ENCODE results near the gene UBE2G1.
A peak's percentile ranks its signal among the peaks of the same experiment; 100 is the strongest.
"Not testable (repeated sequence)": the region's sequence is repeated elsewhere in the genome, so short reads cannot be mapped to it uniquely, and the experiment has no call there.

The UBE2G1 gene

DNA sequence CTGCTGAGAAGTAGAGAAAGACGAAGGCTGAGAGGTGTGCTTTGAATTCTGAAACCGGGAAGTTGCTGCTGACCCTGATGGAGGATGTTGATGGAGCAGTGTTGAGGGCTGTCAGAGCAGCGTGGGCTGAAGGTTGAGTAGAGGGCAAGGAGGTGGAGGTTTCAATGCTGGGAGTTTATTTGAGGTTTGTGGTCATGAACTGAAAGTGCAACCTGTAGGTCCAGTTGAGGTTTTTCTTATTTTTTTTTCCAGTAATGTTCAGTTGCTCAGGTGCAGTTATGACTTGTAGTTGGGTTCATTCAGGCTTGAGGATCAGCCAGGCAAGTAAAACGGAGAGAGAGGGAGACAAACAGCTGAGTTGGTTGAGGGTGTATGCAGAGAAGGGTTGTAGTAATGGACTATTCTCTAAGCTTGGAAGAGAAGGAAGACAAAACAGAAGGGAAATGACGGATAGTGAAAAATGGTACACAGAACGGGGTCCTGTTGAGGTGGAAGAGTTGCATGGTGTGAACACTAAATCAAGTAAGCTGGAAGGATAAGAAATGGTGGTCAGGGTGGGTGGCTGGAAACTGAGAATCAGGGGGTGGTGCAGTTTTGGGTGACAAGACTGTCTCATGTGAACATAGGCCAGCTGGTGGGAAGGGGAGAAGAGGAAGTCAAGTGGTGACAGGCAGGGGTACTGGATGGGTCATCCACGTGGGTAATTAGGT, 8.7 kb upstream of the UBE2G1 start:
- DNase-seq, result peak; percentile 77

DNA sequence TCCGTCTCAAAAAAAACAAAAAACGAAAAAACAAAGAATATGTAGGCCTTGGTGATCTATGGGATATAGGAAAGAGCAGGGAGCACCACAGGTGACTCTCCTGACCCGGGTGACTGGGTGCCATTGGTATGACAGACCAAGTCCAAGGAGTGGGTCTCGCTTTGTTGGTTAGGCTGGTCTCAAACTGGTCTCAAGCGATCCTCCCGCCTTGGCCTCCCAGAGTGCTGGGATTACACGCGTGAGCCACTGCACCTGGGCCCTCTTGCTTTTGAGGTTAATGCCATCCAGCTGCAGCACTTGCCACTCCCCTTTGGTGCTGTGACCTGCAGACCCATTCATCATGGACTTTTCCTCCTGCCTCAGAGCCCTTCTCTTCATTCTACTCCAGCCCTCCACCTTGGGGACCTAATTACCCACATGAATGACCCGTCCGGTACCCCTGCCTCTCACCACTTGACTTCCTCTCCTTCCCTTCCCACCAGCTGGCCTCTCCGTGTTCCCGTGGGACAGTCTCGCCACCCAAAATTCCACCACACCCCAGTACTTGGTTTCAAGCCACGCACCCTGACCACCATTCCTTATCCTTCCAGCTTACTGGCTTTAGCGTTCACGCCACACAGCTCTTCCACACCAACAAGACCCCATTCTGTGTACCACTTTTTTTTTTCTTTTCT, 3.2 kb upstream of the UBE2G1 start:
- no peak for DNase-seq

DNA sequence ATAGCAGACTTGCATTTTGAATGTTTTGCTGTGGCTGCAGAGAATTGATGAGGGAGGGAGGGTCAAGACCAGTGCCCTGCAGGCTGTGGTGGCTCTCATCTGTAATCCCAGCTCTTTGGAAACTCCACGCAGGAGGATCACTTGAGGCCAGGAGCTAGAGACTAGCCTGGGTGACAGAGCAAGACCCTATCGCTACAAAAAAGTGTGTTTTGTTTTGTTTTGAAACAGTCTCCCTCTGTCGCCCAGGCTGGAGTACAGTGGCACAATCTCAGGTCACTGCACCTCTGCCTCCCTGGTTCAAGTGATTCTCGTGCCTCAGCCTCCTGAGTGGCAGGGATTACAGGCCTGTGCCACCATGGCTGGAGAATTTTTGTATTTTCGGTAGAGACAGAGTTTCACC, 1.9 kb upstream of the UBE2G1 start:
- no peak for DNase-seq

DNA sequence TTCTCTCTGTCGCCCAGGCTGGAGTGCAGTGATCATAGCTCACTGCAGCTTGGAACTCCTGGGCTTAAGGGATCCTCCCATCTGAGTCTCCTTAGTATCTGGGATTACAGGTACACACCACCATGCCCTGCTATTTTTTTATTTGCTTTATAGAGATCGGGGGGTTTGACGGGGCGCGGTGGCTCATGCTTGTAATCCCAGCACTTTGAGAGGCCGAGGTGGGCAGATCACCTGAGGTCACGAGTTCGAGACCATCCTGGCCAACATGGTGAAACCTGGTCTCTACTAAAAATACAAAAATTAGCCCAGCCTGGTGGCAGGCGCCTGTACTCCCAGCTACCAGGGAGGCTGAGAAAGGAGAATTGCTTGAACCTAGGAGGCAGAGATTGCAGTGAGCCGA, 702 bp upstream of the UBE2G1 start:
- DNase-seq, result not testable (repeated sequence)

DNA sequence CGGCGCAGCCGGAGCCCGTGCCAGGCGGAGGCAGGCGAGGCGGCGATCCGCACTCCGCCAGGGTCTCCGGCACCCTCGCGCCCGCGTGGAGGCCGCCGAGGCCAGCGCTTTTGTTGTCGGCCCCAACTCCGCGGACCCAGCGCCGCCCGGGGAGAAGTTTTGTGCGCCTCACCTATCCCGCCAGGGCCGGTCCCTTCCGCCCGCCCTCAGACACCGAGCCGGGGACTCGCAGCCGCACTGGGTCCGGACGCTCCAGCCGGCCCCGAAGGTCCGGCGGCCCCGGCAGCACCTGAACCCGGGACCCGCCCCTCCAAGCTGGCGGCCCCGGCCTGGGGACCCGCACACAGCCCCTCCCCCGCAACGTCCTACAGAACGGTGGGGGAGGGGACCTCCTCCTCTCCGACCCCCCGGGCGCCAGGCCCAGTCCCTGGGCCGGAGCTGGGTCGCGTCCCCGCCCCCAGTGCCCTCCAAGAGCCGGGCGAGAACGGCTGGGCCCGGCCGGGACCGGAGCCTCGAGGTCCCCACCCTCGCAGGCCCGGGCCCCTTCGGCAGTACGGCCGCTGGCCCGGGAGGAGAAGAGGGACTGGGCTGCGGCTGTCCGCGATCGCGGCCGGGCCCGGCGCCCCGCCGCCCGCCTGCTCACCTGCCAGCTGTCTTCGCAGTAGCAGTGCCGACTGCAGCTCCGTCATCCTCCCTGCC, 698 bp downstream of the UBE2G1 start:
- DNase-seq, result peak; percentile 79

DNA sequence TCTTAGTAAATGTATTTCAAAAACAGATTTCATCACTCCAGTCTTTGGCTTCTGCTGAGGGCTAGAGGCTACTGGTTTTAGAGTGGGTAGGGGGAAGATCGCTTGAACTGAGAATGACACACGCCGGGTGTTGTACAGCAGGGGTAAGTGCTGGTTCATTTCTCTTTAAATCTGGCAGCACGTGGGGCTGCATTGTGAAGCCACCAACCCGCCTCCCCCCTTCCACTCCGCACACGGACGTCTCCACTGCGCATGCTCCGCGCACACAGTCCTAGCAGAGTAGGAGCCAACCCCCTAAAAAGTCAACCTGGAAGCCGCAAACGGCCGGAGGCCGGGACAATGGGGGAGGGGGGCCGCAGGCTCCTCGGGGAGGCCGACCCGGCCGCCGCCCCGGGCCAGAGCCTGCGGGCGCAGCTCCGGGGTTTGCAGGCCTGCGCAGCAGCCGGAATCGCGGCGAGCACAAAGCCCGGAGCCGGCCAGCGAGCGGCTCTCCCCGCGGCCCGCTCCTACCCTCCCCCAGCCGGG, 1.3 kb downstream of the UBE2G1 start:
- peak; percentile 92 for DNase-seq

DNA sequence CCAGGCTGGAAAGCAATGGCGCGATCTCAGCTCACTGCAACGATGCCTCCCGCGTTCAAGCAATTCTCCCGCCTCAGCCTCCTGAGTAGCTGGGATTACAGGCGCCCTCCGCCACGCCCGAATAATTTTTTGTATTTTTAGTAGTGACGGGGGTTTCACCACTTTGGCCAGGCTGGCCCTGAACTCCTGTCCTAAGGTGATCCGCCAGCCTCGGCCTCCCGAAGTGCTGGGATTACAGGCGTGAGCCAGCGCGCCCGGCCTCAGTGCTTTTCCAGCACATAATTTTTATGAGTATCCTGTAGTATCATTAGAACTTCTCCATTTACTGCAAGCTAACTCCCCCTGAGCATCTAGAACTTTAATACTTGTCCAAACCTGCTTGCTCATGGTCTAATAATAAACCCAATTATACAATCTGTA, 1.8 kb downstream of the UBE2G1 start:
- peak; percentile 51 for DNase-seq

DNA sequence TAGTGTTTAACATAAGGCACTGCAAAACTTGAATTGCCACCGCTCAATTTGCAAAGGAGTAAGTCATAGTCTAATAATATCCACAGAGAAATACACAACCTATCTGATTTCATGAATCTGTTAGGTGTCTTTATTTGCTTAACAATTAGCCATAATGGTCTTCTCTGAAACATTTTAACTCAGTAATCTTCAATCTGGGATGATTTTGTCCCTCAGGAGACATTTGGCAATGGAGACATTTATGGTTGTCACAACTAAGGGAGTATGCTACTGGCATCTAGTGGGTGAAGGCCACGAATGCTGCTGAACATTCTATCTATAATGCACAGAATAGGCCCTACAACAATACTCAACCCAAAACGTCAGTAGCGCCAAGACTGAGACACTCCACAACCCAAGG, 4.3 kb downstream of the UBE2G1 start:
- DNase-seq, result no peak

DNA sequence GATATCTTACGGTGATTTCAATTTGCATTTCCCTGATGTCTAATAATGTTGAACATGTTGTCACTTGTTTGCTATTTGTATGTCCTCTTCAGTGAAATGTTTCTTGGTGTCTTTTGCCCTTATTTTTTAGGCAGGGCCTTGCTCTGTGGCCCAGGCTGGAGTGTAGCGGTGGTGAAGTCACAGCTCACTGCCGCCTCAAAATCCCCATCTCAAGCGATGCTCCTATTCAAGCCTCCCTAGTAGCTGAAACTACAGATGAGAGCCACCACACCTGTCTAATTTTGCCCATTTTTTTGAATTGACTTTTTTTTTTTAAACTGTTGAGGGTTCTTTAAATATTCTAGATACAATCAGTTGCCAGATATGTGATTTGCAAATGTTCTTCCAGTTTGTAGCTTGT, 8.3 kb downstream of the UBE2G1 start:
- DNase-seq, result no peak

DNA sequence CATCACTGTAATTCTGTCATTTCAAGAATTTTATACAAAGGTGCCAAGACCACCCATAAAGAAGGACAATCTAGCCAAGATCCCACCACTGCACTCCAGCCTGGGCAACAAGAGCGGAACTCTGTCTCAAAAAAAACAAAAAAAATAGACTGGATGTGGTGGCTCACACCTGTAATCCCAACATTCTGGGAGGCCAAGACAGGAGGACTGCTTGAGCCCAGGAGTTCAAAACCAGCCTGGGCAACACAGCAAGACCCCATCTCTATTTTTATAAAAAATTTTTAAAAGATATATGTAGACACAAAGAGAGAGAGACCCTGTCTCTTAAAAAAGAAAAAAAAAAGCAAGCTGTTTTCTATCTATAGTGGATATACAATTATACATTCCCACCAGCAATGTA, 8.8 kb downstream of the UBE2G1 start:
- no peak for DNase-seq

DNA sequence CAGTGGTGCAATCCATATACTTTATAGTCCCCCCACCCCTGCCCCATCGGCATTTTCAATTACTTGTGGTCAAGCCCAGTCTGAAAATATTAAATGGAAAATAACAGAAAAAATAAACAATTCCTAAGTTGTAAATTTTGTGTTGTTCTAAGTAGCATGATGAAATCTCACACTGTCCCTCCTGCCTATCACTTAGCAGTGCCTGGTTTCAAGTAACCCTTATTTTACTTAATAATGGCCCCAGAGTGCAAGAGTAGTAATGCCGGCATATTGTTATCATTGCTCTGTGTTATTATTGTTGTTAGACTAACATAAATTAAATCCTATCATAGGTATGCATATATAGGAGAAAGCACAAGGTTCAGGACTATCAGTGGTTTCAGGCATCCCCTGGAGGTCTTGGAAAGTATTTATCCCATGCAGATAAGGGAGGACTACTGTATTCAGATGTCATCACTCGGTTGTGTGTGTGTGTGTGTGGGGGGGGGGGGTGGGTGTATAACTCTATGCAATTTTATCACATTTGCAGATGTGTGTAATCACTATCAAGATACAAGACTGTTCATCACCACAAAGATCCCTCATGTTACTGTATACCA, 9.3 kb downstream of the UBE2G1 start:
- DNase-seq, result no peak

DNA sequence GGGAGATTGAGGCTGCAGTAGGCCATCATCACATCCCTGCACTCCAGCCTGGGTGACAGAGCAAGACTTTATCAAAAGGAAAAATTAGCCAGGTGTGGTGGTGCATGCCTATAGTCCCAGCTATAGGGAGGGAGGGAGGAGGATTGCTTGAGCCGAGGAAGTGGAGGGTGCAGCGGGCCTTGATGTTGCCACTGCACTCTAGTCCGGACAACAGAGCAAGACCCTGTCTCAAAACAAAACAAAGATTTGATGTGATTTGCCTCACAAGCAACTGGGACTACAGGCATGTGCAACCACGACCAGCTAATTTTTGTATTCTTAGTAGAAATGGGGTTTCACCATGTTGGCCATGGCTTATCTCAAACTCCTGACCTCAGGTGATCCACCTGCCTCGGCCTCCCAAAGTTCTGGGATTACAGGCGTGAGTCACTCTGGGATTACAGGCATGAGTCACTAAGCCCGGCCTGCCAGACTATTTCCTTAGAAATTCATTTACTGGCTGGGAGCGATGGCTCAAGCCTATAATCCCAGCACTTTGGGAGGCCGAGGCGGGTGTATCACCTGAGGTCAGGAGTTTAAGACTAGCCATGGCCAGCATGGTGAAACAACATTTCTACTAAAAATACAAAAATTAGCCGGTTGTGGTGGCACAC, 11.5 kb downstream of the UBE2G1 start:
- no peak for DNase-seq

DNA sequence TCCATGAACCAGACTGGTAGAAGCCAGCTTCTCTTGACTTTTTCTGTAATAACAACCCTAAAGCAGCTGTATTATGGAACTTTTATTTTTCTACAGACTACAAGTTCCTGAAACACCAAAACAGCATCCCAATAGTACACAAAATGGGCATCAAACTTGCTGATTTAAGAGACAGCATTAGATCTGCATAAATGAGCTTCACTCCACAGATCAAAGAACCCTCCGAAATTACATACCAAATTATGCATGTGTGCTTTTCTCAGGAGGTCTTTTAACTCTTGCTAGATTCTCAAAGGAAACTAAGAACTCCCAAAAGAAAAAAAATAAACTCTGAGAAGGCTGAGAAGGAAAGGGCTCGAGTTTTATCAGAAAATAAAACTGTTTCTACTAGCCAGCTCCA, 12.3 kb downstream of the UBE2G1 start:
- no peak for DNase-seq

DNA sequence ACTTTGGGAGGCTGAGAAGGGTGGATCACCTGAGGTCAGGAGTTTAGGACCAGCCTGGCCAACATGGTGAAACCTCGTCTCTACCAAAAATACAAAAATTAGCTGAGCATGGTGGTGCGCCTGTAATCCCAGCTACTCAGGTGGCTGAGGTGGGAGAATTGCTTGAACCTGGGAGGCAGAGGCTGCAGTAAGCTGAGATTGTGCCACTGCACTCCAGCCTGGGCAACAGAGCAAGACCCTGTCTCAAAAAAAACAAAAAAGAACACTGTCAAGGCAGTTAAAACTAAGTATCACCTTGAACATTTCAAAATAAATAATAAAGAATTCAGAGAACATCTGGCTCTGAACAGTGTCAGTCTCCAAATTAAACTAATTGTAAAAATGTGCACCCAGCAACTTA, 16.3 kb downstream of the UBE2G1 start:
- DNase-seq, result not testable (repeated sequence)

DNA sequence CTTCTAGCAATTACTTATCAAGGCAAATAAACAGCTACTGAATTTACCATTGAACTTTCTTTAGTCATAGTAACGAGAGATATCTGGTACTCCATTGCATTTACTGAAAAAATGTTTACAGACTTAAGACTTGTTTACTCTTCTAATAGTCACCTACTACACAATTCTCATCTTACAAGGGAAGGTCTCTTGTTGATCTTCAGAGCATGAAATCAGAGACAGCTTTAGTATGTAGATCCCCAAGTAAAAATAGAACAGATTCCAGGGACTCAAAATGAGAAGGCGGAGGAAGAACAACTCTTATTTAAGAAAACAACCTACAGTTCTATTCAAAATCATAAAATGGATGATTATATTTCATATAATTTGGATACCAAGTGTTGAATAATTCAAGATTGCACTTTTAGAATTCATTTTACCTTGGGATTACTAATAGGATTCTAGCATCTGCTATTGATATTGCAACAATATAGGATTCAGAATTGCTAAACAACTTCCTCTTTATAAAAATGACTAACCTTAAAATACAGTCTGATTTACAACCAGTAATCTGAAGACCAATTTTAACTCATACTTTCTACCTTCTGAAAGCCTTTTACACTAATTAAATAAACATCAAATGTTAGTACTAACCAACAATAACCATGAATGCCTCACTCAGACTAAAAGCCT, 20.8 kb downstream of the UBE2G1 start:
- DNase-seq, result no peak

DNA sequence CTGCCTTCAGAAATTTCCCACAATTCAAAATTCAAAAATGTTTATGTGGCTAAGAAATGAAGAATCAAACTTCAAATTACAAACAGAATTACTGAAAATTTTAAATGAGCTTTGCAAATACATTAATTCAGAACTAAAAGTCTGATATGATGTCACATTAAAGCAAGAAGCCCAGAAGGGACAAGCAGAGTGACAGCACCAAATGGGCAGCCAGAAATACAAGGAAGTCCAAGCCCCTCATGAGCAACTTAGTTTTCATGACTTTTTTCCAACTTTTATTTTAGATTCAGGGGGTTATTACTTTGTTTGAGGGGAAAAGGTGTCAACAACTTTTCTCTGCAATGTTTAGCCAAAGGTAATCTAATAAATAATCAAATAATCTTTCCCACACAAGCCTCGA, 21.5 kb downstream of the UBE2G1 start:
- no peak for DNase-seq

DNA sequence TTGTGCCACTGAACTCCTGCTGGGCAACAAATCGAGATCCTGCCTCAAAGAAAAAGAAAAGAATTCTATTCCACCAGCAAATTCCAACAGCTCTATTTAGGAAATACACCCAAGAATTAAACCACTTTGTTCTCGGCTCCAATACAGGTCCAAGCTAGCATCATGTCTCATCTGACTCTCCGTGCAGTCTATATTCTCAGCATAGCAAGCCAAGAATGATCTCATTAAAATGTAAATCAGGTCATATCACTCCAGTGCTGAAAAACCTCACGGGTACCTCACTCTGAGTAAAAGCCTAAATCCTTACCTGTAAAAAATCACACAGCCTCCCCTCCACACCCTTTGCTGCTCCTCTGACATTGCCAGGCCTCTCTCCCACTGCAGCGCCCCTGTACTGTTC, 23.9 kb downstream of the UBE2G1 start:
- DNase-seq, result no peak

DNA sequence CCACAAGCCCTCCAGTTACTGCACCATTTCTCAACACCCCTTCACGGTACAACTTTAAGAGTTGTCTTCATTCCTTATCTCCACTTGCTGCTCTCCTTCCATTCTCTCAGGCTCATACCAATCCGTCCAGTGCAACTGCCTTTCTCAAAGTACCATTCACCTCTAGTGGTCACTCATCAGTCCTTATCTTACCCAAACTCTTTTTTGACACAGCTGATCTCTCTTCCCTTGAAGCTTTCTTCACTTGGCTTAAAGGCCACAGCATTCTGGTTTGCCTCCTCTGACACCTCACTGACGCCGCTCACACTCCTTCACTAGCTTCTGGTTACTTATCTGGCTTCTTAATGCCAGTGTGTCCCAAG, 24.9 kb downstream of the UBE2G1 start:
- no peak for DNase-seq

DNA sequence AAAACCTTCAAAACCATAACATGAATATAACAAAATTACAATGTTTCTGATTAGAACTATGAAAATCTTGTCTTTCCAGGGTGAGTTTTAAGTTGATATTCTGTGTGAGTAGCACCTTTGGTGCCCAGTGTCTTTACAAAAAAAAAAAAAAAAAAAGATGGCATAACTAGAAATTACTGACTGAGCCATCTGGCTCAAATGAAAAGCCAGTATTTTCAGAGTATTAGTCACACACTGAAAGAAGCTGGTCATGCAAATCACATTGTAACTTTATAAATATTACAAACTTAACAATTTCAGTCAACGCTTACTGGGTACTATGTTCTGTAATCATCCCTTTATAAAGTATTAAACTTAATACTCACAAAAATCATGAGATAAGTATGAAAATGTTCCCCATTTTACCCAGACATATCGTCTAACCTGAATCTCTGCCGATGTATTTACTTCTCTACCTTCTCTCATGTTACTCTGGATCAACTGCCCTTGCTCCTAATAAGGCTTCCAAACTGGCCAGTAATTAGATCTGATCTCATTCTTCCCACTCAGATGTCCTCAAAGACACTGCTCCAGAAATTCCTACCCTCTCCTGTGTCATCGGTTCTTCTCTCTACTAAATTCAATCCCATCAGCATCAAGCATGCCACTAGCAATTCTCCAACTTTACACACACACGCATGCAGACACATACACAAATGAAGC, 25.4 kb downstream of the UBE2G1 start:
- no peak for DNase-seq

DNA sequence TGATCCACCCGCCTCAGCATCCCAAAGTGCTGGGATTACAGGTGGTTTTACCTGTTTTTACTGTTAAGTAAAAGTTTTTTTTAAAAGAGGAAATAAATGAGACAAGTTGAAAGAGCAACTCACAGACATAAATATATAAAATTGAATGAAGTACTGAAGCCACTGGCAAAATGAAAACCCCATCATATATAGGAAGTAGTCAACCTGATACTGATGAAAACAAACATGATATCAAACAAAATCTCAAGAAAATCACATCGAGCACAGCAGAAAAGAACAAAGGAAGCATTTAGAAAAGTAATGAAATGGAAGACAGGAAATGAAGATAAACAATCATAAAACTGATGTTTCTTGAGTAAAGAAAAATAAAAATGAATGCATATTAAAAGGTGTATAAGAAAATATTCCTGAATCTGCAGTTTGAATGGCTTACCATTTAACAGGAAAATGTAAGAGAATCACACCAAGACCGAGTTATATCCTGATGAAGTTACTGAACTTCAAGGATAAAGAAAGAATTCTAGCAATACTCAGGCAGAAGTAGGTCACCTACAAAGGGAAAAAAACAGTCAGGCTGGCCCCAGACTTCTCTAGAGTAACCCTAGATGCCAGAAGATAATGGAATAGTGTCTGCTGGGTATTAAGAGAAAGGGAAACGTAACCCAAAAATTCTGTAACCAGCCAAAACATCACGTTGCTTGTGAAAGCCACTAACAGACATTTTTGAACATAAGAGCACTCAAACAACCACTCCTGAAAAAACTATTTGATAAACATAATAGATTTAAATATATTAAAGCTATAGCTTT, 31.5 kb downstream of the UBE2G1 start:
- no peak for DNase-seq

DNA sequence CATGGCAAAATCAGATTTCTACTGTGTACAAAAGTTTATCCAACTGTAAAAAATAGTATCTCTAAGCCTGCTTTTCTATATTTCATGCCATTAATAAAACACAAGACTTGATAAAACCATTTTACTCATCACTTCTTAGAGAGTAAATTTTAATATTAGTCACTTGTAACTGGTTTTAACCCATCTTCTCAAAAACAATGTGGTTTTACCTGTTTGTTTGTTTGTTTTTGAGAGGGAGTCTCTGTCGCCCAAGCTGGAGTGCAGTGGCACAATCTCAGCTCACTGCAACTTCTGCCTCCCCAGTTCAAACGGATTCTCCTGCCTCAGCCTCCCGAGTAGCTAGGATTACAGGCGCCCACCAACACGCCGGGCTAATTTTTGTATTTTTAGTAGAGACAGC, 32.1 kb downstream of the UBE2G1 start:
- DNase-seq, result no peak

All from activated CD8-positive, alpha-beta memory T cell treated with anti-CD3 and anti-CD28 coated beads, Interleukin-2, amount 50 U/mL, for 48 hours (primary cell).